Ishikawa (cell line): Measurements from ENCODE around the gene PLBD2.

Source experiments
- CEBPB ChIP-seq: IDR thresholded peaks from 2 replicates; pipeline ENCODE4 v1.6.1; 2012
- CREB1 ChIP-seq: IDR thresholded peaks from 2 replicates; pipeline ENCODE4 v1.6.1; 2012; ENCODE audit warnings: low read depth
- EGR1 ChIP-seq: IDR thresholded peaks from 2 replicates; pipeline ENCODE4 v1.6.1; 2012
- EP300 ChIP-seq: IDR thresholded peaks from 2 replicates; pipeline ENCODE4 v1.6.1; 2012; ENCODE audit warnings: borderline replicate concordance
- FOXM1 ChIP-seq: IDR thresholded peaks from 2 replicates; pipeline ENCODE4 v1.6.1; 2012; ENCODE audit warnings: low read depth, borderline replicate concordance
- NFIC ChIP-seq: IDR thresholded peaks from 2 replicates; pipeline ENCODE4 v1.6.1; 2012
- RAD21 ChIP-seq: IDR thresholded peaks from 2 replicates; pipeline ENCODE4 v1.6.1; 2012; ENCODE audit warnings: low read depth
- TAF1 ChIP-seq: IDR thresholded peaks from 2 replicates; pipeline ENCODE4 v1.6.1; 2012; ENCODE audit warnings: low read depth, mild to moderate bottlenecking
- TCF12 ChIP-seq: IDR thresholded peaks from 2 replicates; pipeline ENCODE4 v1.6.1; 2012; ENCODE audit warnings: low read depth
- TEAD4 ChIP-seq: IDR thresholded peaks from 2 replicates; pipeline ENCODE4 v1.6.1; 2012
- YY1 ChIP-seq: IDR thresholded peaks from 2 replicates; pipeline ENCODE4 v1.6.1; 2012; ENCODE audit warnings: low read depth
- ZBTB7A ChIP-seq: IDR thresholded peaks from 2 replicates; pipeline ENCODE4 v1.6.1; 2012; ENCODE audit warnings: low read depth
- TF ChIP-seq, protein P1 (sequence below): IDR thresholded peaks from 2 replicates; pipeline ENCODE4 v1.6.1; 2012
- TF ChIP-seq, protein P2 (sequence below): IDR thresholded peaks from 2 replicates; pipeline ENCODE4 v1.6.1; 2012; ENCODE audit warnings: low read depth, mild to moderate bottlenecking
- TF ChIP-seq, protein P3 (sequence below): IDR thresholded peaks from 2 replicates; pipeline ENCODE4 v1.6.1; 2012

The PLBD2 gene

DNA sequence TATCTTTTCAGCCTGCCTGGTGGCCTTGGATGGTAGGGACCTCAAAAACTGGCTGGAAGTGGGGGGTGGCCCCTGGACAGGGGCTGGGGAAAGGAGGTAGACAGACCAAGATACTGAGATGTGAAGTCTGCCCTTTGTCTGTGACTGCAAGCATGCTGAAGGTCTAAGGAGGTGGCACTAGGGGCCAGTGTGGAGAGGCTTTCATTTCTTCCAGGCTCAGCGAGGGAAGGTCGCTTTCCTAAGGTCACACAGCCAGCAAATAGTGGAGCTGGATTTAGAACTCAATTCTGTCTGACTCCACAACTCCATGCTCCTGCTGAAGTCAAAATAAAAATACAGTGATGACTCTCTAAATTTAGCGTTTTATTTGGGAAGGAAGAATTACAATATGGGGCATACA lies 11.3 kb upstream of the PLBD2 start:
- TF ChIP-seq EGR1: no peak

DNA sequence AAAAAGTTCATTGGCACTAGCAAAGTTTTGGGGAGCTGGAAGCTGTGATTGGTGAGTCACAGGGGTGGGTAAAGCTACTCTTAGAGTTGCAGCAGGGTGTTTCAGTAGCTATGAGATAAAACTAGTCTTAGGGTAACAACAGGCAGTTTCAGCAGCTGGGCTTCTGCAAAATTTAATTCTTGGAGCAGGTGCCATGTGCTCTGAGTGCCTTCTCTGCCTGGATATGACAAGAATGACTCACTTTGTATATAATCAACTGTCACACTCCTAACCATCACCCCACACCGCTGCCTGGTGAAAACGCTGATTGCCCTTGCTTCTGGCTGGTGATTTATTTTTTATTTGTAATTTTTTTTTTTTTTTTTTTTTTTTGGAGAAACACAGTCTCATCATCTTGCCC lies 10.5 kb upstream of the PLBD2 start:
- TF ChIP-seq RAD21: no peak
- no peak for TF ChIP-seq ZBTB7A
- TF ChIP-seq TEAD4: no peak
- TF ChIP-seq, protein P1, sequence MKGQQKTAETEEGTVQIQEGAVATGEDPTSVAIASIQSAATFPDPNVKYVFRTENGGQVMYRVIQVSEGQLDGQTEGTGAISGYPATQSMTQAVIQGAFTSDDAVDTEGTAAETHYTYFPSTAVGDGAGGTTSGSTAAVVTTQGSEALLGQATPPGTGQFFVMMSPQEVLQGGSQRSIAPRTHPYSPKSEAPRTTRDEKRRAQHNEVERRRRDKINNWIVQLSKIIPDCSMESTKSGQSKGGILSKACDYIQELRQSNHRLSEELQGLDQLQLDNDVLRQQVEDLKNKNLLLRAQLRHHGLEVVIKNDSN: no peak
- TF ChIP-seq FOXM1: no peak
- TF ChIP-seq TCF12: no peak
- no peak for TF ChIP-seq YY1
- TF ChIP-seq, protein P2, sequence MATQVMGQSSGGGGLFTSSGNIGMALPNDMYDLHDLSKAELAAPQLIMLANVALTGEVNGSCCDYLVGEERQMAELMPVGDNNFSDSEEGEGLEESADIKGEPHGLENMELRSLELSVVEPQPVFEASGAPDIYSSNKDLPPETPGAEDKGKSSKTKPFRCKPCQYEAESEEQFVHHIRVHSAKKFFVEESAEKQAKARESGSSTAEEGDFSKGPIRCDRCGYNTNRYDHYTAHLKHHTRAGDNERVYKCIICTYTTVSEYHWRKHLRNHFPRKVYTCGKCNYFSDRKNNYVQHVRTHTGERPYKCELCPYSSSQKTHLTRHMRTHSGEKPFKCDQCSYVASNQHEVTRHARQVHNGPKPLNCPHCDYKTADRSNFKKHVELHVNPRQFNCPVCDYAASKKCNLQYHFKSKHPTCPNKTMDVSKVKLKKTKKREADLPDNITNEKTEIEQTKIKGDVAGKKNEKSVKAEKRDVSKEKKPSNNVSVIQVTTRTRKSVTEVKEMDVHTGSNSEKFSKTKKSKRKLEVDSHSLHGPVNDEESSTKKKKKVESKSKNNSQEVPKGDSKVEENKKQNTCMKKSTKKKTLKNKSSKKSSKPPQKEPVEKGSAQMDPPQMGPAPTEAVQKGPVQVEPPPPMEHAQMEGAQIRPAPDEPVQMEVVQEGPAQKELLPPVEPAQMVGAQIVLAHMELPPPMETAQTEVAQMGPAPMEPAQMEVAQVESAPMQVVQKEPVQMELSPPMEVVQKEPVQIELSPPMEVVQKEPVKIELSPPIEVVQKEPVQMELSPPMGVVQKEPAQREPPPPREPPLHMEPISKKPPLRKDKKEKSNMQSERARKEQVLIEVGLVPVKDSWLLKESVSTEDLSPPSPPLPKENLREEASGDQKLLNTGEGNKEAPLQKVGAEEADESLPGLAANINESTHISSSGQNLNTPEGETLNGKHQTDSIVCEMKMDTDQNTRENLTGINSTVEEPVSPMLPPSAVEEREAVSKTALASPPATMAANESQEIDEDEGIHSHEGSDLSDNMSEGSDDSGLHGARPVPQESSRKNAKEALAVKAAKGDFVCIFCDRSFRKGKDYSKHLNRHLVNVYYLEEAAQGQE: no peak
- TF ChIP-seq TAF1: no peak
- TF ChIP-seq EGR1: no peak

DNA sequence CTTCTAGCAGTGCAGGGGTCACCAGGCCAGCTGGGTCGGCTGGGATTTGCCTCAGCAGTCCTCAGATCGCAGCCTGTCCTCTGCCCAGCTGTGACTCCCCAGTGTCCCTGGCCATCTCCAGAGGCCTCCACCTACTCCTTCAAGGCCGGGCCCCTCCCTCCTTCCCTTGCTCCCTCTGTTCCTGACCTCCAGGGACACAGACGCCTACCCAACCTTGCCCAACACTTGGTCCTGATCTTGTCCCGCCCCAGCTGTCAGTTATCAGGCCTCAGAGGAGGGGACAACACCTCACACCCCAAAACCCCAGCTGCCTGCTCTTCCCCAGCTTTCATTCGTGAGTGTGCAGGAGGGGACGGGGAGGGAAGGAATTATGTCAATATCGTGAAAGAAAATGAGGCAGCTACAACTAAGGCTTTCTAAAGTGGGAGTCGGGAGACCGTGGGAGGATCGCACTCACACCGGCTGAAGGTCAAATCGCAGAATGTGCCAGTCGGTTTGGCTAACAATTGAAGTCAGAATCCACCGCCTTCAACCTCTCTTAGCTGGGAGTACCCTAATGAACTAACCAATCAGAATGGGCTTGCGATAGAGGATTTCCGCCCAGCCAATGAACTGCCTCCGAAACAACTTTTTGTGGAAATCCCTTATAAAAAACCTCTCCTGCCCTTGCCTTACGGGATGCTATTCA lies 9.4 kb upstream of the PLBD2 start:
- TF ChIP-seq ZBTB7A: no peak

DNA sequence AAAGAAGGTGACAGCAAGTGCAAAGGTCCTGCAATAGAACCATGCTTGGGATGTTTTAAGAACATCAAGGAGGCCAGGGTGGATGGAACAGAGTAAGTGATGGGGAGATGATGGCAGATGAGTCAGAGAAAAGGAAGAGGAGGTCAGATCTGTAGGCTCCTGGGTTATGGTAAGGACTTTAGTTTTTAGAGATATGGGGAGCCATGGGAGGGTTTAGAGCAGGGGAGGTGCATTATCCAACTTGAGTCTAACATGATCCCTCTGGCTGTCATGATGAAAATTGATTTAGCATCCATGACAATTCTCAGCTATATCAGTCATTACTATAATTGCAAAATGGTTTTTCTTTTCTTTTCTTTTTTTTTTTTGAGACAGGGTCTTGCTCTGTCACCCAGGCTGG lies 7.3 kb upstream of the PLBD2 start:
- TF ChIP-seq, protein P3, sequence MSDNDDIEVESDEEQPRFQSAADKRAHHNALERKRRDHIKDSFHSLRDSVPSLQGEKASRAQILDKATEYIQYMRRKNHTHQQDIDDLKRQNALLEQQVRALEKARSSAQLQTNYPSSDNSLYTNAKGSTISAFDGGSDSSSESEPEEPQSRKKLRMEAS: no peak

DNA sequence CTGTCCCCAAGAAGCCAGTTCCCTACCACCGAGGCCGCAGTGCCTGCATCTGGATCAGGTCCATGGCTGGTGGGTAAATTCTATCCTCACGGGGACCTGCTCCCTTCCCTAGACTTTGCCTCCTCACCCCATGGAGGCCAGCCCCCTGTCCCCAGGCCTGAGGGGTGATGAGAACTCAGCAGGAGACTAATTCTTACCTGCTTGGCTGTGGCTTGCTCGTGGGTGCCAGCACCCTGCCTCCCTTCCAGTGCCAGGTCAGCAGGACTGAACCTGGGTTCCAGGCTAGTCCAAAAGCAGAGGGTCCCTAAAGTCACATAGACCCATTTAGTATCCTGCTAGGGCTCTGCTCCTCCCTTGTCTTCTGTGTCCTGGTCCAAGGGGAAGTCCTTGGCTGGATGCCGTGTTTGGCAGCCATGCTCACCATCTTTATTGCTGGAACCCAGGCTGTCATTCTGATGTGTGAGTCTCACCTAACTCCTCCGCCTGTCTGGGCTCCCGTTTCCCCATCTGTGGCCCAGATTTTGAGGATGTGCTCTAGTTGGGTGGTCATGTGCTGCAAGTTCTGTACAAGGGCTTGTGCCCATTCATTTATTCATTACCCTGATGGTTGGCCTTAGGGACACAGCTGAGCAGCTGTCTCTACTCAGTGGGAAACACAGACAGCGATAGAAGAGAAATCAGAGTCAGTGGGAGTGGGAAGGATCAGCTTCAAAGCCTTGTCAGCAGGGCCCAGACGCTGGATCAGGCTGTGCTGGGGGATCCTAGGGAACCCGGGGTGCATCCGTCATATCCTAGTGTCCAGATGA lies 949 bp downstream of the PLBD2 start:
- TF ChIP-seq CREB1 (no peak), NFIC (no peak), EP300 (no peak)

DNA sequence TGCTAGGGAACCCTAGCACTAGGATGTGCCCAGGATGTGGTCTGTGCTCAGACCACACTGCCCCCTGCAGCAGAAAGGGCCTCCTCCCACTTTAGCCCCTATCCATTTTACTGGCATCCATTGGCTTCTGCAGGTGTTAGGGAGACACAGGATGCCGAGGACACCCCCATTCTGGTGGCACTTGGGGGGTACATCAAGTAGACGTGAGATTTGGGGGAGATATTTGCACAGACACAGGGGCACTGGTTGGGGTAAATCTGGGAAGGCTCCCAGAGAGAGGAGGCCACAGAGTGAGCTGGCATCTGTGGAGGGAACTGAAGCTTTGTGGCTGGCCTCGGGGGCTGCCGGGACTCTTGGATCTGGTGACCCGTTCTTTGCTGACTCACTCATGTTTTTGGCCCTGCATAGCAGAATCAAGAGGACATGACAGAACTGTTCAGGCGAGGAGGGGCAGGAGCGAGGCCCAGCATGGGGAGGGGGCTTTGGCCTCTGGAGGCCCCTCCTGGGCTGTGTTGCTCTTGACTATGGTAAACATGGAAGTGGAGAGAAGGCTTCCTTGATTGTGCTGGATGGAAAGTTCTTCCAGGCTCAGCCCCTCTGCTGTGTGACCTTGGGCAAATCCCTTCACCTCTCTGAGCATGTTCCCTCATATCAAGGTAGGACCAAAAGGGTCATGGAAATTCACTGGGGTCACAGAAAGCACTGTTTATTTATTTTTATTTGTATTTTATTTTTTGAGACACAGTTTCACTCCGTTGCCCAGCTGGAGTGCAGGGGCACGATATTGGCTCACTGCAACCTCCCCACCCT lies 1.8 kb downstream of the PLBD2 start:
- TF ChIP-seq EP300 (no peak), FOXM1 (no peak), TEAD4 (no peak), RAD21 (no peak), CEBPB (no peak), CREB1 (no peak), YY1 (no peak), TAF1 (no peak), EGR1 (no peak)
- TF ChIP-seq, protein P2: no peak
- TF ChIP-seq, protein P1: no peak
